NCI-H524 treated with DMSO at 0.1 percent for 48 hours (cell line): ENCODE data around the gene ANTKMT.
"Not testable (repeated sequence)": the region's sequence is repeated elsewhere in the genome, so short reads cannot be mapped to it uniquely, and the experiment has no call there.

ENCODE experiments used
- DNase-seq: peaks from one replicate; lab custom pipeline; 2025; lab: John Stamatoyannopoulos, UW

ANTKMT gene

DNA sequence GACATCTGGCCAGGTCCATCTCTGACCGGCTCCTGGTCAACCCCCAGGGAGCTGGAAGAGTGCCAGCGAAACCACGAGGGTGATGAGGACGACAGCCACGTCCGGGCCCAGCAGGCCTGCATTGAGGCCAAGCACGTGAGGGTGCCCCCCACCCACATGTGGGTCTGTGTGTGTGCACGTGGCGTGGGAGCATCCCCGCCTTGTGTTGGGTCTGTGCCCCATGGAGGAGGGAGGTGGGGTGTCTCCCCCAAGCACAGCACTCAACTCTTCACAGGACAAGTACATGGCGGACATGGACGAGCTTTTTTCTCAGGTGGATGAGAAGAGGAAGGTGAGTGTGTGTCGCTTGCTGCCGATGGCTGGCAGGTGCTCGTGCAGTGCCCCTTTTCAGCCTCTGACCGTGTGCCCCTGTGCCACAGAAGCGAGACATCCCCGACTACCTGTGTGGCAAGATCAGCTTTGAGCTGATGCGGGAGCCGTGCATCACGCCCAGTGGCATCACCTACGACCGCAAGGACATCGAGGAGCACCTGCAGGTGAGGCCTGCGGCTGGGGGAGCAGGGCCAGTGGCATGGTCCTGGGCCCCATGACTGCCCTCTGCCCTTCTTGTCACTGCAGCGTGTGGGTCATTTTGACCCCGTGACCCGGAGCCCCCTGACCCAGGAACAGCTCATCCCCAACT lies 39.1 kb upstream of the ANTKMT start:
- DNase-seq = no peak

DNA sequence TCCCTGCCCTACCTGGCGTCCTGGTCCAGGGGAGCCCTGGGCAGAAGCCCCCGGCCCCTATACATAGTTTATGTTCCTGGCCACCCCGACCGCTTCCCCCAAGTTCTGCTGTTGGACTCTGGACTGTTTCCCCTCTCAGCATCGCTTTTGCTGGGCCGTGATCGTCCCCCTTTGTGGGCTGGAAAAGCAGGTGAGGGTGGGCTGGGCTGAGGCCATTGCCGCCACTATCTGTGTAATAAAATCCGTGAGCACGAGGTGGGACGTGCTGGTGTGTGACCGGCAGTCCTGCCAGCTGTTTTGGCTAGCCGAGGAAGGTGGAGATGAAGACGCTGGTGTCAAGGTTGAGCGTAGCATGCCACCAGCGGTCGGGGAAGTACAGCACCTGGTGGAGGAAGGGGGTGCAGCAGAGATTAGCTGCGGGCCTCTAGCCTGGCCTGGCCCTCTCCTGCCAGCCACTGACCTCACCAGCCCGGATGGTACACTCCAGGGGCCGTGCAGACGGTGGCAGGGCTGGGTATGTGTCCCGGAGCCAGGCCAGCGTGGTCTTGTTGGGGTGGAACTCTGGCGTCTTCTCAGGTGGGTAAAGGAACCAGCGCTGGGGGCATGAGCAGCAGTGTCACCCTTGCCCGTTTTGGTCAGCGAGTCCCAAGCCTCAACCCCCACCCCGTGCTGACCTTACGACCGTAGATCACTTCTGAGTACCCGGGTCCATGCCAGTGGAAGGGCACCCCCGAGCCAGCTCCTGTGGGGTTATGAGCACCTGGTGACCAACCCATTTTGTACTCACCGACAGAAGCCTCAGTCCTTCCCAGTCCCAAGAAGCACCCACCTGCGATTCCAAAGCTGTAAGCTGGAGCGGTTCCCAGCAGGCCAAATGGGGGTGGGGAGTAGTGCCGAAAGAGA lies 38.2 kb upstream of the ANTKMT start:
- no peak for DNase-seq

DNA sequence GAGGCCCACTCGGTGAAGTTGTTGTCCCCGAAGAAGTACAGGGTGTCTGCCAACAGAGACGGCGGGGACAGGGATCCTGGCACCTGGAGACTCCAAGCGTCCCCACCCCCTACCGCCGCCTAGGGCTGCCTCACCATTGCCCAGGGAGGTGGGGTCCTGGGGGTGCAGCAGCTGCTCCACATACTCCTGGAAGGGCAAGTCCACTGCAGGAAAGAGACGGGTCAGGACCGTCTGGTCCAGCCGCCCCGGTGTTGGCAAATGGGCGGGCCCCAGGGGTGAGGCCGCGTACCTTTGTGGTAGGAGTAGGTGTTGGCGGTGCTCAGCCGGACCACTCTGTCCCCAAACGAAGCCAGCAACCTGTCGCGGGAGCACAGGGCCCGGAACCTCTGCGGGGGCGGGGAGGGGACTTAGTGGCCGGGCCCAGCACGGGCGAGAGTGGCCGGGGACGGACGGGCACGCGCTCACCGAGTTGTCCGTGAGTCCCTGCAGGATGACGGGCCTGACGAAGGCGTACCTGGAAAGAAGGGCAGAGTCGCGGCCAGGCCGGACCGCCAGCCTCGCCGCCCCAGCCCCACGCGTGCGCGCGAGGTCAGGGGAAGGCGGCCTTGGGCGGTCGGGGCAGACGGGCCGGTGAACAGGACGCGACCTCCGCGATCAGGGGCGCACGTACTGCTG lies 37.4 kb upstream of the ANTKMT start:
- no peak for DNase-seq

DNA sequence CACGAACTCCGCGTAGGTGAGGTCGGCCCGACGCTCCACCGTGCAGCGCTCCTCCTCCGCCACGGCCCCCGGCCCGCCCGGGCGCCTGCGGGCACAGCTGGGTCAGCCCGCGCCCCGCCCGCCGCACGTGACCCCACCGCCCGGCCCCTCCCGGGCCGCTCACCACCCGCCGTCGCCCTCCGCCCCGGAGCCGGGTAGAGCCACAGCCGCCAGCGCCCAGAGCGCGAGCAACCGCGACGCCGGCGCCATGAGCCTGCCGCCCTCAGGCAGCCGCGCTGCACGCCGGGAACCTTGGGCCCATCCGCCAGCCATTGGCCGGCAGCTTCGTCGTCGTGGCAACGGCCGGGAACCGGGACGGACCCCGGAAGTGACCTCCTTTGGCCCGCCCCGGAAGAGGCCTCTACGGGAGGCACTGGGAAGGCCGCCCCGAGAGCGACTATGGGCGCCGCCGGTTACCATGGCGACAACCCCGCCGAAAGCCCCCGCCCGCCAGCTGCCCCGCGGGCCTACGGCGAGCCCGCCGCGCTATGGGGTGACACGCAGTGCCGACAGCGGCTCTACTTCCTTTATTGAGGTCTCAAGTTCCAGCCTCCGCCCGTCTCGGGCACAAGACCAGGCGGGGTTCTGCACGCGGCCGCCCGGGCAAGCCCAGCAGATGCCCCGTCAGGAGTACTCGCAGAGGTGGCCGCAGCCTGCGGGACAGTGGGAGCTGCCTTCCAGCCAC lies 36.7 kb upstream of the ANTKMT start, which contains the start of gene JMJD8:
Gene JMJD8 (minus strand): TSS at position 264 of the 724 bp plus-strand sequence. CDS start 15 bp downstream, at position 249.
- DNase-seq = peak; percentile 63

DNA sequence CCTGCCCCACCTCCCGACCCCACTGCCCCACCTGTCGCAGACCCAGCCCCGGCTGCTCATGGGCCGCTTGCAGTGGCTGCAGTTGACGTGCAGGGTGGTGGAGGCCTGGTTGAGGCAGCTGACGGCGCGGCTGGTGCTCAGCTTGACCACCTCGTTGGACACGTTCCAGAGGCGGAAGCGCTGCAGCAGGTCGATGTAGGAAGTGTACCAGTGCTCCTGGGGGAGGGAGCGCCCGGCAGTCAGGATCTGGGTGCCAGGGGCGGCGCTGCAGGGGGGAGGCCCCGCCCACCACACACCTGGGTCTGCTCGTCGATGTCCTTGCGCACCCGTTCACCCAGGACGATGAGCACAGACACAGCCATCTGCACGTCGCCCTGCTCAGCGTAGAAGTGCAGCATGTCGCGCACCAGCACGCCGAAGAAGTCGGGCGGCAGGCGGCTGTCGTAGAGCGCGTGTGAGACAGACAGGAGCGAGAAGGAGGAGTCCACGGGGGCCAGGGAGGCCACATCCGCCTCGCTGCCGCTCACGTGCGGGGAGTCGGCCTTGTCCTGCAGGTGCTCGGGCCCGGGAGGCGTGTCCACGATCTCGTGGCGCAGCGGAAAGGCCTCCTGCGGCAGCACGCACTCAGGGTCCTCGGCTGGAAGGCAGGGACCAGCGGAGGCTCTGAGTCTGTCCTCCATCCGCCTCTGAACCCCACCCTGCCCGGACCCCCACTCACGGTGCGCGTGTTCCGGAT lies 35.8 kb upstream of the ANTKMT start:
- no peak for DNase-seq

DNA sequence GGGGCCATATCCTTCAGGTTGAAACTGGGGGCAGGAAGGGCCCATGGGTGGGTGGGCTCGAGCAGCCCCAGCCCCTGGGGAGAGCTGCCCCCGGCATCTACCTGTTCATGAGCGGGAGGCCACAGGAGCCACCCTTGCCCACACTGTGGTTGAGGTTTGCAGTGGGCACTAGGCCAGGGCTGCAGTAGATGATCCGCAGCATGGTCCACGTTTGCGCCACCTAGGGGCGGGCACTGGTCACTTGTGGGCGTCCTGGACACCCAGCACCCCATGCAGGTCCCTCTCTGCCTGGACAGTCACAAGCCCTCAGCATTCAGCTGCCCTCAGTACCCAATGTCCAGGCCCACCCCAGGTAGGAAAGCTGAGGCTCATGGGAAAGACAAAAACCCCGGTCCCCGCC lies 35.0 kb upstream of the ANTKMT start:
- no peak for DNase-seq

DNA sequence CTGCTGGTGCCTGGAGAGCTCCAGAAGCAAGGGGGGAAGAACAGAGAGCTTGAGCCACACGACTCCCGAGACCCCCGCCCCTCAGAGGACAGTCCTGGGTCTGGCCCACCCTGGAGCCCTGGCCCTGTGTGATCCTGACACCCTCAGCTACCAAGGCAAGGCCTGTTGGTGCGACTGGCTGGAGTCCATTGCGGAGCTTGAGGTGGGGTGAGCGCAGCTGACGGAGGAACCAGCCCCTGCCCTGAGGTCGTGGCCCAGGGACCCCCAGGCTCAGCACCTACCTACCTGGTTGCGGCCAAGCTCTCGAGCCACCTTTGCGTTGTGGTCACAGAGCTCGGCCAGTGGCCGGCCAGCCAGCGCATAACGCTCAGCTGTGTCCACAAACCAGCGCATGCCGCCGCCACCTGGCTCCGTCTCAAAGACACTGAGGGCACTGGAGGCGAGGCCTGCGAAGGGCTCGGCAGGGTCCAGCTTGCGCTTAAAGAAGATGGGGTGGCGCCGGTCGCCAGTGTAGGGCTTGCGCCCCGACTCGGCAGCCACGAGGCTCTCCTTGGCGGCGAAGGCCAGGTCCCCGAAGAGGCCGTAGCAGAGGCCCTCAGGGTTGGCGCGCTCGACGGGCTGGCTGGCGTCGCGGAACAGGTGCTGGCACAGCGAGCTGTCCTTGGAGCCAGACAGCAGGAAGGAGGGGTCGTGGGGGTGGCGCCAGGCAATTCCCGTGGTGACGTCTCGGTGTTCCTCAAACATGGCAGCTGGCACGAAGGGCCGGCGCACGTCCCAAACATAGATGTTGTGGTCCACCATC lies 34.3 kb upstream of the ANTKMT start:
- no peak for DNase-seq

DNA sequence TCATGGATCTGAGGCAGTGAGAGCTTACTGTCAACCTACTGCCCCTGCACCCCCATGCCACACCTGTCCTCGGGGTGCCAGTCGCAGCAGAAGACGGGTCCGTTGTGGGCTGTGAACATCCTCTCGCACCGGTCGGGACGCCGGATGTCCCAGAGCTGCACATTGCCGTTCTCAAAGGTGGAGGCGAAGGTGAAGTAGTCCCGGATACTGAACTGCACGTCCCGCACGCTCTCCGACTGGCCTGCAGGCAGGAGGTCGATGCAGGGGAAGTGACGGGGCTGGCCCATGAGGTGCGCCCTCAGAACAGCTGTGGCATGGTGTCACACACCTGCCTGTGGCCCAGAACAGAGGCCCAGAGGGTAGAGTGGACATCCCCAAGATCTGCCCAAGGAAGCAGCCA lies 33.4 kb upstream of the ANTKMT start:
- DNase-seq = no peak

DNA sequence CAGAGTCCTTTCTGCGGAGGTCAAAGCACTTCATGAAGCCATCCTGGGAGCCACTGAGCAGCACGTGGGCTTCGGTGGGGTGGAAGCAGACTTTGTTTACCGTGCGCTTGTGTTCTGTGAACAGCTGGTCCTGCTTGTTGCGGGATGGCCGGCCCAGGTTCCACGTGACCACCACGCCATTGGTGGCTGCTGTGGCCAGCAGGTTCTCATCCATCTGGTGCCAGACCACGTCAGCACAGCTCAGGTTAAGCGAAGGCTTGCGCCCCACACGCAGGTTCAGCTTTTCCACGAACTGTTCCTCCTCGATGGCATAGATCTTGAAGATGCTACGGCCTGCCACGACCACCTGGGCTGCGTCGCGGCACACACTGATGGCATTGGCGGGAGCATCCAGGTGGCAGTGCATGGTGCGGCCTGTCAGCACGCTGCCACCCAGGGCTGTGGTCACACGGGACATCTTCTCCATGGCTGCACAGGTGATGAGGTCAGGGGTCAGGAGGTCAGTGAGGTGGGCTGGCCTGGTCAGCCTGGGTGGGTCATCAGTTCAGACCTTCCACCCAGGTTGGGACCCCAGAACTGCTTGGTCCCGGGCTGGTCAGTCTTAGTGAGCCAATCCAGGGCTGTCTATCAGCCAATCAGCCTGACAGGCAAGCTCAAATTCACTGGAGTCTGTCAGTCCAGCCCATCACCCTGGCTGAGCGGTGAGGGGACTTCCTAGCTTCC lies 31.6 kb upstream of the ANTKMT start:
- DNase-seq = no peak

DNA sequence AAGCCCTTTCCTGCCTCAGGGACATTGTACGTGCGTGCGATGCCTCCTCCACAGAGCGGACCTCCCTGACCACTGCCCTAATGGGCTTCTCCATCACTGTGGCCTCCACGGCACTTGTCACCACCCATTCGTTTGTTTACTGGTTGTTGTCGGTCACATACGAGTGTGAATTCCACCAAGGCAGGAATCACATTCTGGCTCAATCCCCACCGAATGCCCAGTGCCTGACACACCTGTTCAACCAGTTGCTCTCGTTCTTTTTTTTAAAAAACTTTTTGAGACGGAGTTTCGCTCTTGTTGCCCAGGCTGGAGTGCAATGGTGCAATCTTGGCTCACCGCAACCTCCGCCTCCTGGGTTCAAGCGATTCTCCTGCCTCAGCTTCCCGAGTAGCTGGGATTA lies 29.7 kb upstream of the ANTKMT start:
- not testable (repeated sequence) for DNase-seq

DNA sequence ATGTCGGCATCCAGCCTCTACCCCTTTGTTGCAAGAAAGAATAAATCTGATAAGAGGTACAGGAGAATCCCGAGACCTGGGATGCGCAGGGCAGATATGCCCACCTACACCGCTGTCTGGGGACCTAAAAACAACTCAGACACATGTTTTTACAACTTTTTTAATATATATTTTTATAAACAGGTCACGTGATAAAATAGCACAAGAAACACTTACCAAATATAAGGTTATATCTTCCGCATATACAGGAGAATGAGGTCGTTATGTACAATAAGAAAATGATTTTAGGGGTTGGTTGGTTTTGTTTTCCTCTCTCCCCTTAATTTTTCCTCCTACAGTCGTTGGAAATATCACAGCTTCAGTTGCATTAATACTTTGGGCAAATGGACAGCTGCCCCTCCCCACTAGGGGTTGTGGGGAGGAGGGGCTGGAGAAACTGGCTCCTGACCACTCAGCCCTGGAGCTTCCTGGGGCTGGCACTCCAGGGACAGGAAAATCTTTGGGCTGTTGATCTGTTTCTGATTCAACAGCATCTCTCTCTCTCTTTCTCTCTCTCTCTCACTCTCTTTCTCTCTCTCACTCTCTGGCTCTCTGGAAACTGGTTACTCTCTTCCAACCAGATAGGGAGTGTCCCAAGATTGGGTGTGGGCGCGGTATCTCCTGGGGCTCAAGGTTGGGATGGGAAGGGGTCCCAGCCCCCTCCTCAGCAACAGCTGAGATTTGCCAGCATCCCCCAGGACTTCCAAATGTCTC lies 28.4 kb upstream of the ANTKMT start:
- no peak for DNase-seq

DNA sequence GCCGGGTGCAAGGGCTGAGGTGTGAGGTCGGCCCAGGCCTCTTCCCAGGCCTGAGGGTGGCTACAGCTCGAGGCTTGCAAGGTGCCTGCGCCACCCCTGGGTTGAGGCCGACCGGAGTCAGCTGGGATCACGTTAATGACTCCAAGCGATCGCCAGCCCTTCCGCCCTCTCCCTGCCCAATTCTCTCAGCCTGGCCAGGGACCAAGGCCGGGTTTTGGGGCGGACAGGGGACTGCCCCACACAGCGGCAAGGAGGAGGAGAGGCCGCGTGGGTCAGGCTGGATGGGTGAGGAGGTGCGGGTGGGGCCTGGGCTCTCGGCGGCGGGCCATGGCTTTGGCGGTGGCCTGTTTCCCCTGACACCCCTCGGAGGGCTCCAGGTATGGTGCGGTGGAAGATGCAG lies 27.6 kb upstream of the ANTKMT start:
- no peak for DNase-seq

DNA sequence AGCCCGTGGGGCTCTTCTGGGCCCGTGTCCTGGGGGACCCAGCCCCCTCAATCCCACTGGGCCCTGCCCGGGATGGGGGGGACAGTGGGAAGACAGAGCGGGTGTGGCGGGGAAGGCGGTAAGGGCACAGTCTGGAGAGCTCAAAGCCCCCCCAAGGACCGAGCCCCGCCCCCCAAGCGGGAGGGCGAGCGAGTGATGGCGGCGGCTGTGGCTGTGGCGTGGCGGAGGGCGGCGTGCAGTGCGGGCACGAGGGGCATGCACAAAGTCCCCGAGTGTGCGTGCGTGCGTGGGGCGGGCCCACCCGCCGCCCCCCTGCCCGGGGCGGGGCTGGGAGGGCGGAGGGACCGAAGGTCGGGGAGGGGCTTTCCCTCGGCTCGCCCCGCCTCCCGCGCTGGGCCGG lies 27.2 kb upstream of the ANTKMT start:
- DNase-seq = no peak

DNA sequence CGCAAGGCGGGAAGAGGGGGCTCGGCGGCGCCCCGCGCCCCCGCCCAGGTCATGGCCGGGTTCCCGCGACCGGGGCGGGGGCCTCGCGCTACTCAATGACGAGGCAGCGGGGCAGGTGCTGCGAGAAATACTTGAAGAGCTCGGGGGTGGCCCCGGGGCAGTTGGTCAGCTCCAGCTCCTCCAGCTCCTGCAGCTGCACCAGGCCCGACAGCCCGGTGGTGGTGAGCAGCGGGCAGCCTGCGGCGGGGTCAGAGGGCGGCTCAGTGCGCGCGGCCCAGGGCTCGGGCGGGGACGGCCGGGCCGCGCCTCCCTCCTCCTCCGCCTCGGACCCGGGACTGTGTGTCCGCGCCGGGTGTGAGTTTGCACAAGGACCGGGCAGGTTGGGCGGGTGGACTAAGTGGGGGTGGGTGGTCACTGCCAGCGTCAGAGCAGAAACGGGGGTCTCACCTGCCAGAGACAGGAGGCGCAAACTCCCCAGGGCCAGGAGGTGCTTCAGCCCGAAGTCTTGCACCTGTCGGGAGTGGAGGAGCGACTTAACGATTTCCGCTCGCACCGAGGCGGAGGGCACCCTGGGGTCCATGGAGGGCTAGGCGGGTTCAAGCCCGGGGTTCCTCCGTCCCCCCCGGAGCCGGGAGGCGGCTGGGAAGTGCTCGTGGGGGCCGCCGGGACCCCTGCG lies 26.6 kb upstream of the ANTKMT start:
- DNase-seq = no peak

DNA sequence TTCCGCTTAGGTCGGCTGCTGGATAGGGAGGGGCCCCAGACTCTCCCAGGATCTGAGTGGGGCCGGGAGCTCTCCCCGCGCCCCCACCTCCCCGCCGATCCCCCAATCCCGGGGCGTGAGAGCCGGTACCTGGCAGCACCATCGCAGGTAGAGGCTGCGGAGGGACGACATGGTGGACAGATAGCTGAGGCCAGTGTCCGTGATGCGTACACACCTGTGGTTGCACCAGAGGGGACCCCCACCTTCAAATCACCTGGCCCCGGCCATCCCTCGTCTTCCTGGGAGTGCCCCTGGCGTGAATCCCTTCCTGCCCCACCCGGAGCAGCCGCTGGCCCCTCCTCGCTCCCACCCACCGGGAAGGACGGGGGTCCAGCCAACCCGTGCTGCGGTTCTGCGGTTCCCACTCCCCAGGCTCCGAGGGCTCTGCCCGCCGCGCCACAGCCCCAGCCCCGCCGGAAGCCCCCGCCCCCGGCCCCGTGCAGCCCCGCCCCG lies 26.0 kb upstream of the ANTKMT start:
- no peak for DNase-seq

DNA sequence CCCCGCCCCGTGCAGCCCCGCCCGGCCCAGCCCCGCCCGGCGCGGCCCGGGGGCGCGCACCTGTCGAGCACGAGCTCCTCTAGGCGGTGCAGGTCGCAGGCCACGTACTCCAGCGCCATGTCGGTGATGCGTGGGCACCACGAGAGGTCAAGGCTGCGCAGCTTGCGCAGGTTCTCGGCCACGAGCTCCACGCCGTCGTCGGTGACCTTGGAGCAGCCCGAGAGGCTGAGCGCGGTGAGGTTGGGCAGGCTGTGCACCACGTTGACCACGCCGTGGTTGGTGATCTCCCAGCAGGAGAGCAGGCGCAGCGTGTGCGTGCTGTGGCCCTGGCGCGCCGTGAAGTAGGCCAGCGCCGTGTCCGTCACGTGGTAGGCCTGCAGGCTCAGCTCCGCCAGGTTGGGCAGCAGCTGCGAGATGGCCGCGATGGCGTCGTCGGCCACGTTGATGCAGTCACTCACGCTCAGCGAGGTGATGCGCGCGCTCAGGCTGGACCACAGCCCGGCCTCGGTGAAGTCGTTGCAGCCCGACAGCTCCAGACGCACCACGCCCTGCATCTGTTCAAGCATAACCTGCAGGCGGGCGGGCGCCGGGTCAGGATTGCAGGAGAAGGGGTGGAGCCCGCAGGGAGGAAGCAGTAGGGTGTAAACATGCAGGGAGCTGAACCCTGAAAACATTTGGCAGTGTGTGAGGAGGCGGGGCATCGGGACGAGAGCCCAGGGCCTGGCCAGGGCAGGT lies 25.4 kb upstream of the ANTKMT start:
- no peak for DNase-seq

DNA sequence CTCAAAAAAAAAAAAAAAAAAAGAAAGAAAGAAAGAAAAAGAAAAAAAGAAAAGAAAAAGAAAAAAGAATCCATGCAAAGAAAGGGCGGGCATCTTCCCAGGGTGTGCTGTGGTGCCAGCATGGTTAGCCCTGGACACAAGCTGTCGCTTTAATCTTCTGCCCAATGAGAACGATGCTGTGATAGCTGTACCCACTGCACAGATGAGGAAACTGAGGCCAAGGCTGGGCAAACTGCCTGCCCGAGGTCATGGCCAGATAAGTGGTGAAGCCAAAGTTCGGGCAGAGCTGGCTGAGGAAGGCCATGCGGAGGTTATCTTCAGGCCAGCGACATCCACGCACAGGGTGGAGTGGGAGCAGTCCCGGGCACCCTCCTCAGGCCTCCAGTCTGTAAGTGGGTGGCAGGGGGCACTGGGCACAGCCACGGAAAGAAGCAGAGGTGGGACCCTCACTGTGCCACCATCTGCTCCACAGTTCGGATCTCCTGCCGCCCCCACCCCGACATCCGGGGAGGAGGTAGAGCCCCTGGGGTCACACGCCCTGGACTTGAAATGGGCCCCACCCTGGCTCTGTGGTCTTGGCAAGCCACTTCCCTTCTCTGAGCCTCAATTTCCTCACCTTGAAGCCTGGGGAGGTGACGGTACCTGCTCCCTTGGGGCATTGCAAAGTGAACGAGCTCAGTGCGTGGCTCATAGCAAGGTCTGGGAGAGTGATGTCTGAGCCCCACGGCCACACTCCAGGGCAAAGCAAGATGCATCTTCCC lies 21.9 kb upstream of the ANTKMT start:
- no peak for DNase-seq
